Brain microvascular endothelial cell (primary cell): ENCODE data around the gene AMPH.

Experiments used
- DNase-seq: peaks from one replicate; pipeline ENCODE4 v3.0.0-alpha.2; 2020
- H3K27ac ChIP-seq: fragments of 250-450 bp; sonication (Bioruptor Pico); 2 replicates; pipeline ENCODE4 v1.5.1; 2020; ENCODE audit warnings: mild to moderate bottlenecking, moderate library complexity
- H3K27me3 ChIP-seq: fragments of 250-450 bp; sonication (Bioruptor Pico); replicated peaks from 2 replicates; pipeline ENCODE4 v1.5.1; 2020; ENCODE audit warnings: mild to moderate bottlenecking
- H3K36me3 ChIP-seq: fragments of 250-450 bp; sonication (Bioruptor Pico); replicated peaks from 2 replicates; pipeline ENCODE4 v1.5.1; 2020; ENCODE audit warnings: mild to moderate bottlenecking
- H3K4me3 ChIP-seq: 2 replicates; pipeline ENCODE4 v1.5.1; 2011; ENCODE audit warnings: low read depth, mild to moderate bottlenecking, control low read depth, low read length, moderate library complexity
- in situ Hi-C: cut with HindIII; loops from 2 replicates; pipeline ENCODE4 v1.10.0; 2017; ENCODE audit warnings: low sequenced_read_pairs, low pct_ligation_motif_present
- TF ChIP-seq, protein P1 (sequence below): IDR thresholded peaks from 2 replicates; pipeline ENCODE4 v1.5.1; 2011; ENCODE audit warnings: low read depth, mild to moderate bottlenecking, moderate library complexity, low read length, control low read depth, inconsistent platforms; ENCODE audit errors: missing control alignments

Gene AMPH

DNA sequence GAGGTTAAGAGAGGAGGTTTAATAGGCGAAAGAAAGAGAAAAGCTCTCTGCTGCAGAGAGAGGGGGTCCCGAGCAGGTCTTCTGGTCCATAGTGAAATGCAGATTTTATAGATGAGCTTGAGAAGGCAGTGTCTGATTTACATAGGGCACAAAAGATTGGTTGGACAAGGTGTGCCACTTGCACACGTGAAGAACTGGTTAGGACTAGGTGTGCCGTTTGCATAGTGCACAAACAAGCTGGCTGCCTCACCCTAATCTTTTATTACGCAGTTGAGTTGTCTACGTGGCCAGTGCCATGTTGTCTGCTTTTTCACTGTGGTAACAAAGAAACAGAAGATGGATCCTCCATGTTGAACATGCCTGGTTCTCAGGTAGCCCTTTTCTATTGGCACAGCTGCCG is 82.6 kb downstream of the AMPH start:
- Histone ChIP-seq H3K36me3 (no peaks in the 10 kb centered on the region), H3K4me3 (no peak overlapping the region), H3K27ac (no peak overlapping the region), H3K27me3 (no peaks in the 10 kb centered on the region)
- in situ Hi-C loops: no loop called here
- no peak for DNase-seq
- TF ChIP-seq, protein P1, sequence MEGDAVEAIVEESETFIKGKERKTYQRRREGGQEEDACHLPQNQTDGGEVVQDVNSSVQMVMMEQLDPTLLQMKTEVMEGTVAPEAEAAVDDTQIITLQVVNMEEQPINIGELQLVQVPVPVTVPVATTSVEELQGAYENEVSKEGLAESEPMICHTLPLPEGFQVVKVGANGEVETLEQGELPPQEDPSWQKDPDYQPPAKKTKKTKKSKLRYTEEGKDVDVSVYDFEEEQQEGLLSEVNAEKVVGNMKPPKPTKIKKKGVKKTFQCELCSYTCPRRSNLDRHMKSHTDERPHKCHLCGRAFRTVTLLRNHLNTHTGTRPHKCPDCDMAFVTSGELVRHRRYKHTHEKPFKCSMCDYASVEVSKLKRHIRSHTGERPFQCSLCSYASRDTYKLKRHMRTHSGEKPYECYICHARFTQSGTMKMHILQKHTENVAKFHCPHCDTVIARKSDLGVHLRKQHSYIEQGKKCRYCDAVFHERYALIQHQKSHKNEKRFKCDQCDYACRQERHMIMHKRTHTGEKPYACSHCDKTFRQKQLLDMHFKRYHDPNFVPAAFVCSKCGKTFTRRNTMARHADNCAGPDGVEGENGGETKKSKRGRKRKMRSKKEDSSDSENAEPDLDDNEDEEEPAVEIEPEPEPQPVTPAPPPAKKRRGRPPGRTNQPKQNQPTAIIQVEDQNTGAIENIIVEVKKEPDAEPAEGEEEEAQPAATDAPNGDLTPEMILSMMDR: no peak

DNA sequence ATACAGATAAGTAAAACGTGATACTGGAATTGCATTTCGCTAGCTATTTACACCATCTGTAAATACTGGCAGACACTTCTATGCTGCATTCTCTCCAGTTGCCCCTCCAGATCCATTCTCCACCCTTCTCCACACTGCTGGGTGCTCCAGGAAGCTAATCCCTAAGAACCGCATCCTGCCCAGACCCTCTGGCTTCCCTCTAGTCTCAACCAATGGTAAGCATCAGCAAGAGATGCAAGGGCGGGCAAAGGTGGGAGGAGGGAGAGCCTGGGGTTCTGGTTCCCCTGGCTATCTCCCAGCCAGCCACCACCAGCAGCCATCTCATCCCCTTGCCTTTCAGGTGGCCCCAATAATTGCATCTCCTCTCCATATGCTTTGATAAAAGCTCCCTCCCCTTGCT is 84.4 kb downstream of the AMPH start:
- no peak overlapping the region for H3K27ac ChIP-seq
- H3K4me3 ChIP-seq: no peak overlapping the region
- no peaks in the 10 kb centered on the region for H3K27me3 ChIP-seq
- TF ChIP-seq, protein P1: no peak
- no peak for DNase-seq
- H3K36me3 ChIP-seq: no peaks in the 10 kb centered on the region
- in situ Hi-C loops: no loop called here

DNA sequence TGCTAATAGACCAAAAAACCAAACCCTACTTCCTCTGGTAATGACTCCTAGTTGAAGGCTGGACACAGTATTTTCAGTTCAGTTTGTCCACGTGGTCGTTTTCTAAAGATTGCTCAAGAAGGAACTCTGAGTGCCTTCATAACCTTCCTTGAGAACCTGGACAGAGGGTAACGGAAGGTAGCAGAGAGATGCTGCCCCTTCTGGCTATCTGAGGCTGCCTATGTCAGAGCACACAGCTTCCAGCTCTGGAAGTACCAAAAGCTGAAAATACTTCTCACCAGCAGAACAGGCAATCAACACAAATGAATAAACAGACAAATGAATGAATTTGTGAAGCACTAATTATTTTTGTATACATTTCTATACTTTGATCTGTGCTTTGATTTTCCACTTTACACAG is 85.2 kb downstream of the AMPH start:
- TF ChIP-seq, protein P1: no peak
- in situ Hi-C loops: no loop called here

DNA sequence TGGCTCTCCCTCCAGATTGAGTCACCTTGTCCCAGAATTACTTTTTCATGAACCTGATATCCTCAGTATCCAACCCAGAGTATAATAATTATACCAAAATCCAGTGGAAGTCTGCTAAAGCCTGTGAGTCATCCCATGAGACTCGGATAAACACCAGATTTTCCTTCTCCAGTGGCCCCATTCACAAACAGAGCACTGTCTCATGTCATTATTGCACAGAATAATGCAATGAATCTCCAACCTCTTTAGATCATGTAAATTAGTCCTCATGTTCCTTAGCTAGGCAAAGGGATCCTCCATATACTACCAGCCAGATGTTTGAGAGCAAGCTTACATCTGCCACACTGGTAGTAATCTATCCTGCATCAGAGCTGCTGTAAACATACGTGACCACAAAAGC is 89.0 kb downstream of the AMPH start:
- TF ChIP-seq, protein P1: no peak
- no peak for DNase-seq
- Histone ChIP-seq H3K4me3 (no peak overlapping the region), H3K27ac (no peak overlapping the region), H3K27me3 (no peaks in the 10 kb centered on the region), H3K36me3 (no peaks in the 10 kb centered on the region)
- in situ Hi-C loops: no loop called here

More for the DNA sequence above, 85.2 kb downstream of the AMPH start:
- Histone ChIP-seq H3K27me3 (no peaks in the 10 kb centered on the region), H3K4me3 (no peak overlapping the region), H3K36me3 (no peaks in the 10 kb centered on the region), H3K27ac (no peak overlapping the region)
- no peak for DNase-seq

DNA sequence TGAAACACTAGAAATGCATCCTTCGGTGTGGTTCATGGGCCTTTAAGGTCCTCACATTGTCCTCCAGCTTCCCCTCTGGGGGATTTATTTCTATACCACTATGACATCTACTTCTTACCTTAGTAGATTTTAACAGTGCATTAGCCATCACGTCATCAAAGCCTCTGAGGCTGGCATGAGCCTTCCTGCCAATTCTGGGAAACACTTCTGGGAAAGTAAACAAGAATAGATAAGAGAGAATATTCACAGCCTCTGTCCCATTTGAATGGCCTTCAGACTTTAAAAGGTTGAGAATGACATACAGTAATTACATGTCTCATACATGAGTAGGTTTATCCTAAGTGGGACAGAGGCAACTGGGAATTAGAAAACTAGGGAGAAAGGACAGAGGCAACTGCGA is 89.7 kb downstream of the AMPH start:
- no peak for DNase-seq
- in situ Hi-C loops: no loop called here
- TF ChIP-seq, protein P1: no peak

DNA sequence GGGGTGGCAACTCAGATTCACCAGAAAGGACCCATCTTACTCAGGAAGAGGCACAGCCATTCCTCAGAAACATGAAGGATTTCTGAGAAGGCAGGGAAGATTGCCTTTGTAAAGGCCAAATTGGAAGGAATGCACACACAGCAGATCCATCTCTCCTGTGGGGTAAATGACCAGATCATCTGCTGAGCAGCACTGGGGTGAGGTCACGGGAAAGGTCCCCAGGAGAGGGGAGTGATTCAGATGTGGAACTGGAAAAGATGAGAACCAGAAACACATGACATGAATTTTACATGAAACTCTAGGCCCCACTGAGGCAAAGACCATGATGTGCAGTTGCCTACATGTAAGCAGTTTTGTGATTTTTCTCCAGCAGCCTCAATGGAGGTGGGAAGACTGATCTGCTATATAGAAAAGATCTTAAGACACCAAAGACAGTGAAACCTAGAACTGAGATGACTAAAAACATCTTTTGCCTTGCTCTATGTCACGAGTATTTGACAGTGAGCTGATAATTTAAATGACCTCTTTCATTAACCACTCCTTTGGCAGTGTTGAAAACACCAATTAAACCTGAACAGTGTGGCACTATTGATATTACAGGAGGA is 91.6 kb downstream of the AMPH start:
- Histone ChIP-seq H3K4me3 (no peak overlapping the region), H3K36me3 (no peaks in the 10 kb centered on the region), H3K27me3 (no peaks in the 10 kb centered on the region), H3K27ac (no peak overlapping the region)
- TF ChIP-seq, protein P1: no peak
- DNase-seq: no peak
- in situ Hi-C loops: no loop called here

More for the DNA sequence above, 89.7 kb downstream of the AMPH start:
- Histone ChIP-seq H3K36me3 (no peaks in the 10 kb centered on the region), H3K27me3 (no peaks in the 10 kb centered on the region), H3K4me3 (no peak overlapping the region), H3K27ac (no peak overlapping the region)
